ENCODE measurements around the gene SVEP1.
"Not testable (repeated sequence)": the region's sequence is repeated elsewhere in the genome, so short reads cannot be mapped to it uniquely, and the experiment has no call there.

SVEP1 gene

GRCh38 chr9:110575945-110576344 lies 3.6 kb downstream of the SVEP1 start:
- no peak for DNase-seq

GRCh38 chr9:110575169-110575568 lies 4.4 kb downstream of the SVEP1 start:
- DNase-seq, result no peak

GRCh38 chr9:110573305-110573704 lies 6.2 kb downstream of the SVEP1 start:
- no peak for DNase-seq

DNA sequence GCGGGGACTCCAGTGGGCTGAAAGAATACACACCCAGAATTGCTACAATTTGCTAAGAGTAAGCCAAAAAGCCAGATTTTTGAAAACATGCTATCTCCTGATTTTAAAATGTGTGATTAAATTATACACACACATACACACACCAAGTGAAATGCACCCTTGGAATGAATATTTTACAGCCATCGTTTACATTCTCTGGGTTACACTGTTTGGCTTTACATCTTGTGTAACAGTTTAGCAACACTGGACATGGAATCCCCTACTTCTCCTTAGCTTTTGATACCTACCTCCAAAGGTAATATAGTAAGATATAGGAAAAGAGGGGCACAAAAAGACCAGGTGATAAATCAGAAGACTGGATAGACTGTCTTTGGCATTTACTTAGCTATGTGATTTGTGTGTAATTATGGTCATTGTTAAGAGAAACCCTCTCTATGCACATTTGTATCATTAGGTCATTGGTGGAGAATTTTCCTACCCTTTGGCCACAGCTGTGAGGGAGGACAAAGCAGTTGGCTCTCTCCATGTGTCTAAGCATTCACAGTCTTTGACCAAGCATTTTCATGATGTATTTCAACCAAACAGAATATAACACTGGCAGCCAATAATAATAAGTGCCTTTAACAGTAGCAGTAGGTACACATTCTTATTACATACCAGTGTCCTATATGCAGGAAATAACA lies 7.6 kb downstream of the SVEP1 start:
- DNase-seq, result no peak

DNA sequence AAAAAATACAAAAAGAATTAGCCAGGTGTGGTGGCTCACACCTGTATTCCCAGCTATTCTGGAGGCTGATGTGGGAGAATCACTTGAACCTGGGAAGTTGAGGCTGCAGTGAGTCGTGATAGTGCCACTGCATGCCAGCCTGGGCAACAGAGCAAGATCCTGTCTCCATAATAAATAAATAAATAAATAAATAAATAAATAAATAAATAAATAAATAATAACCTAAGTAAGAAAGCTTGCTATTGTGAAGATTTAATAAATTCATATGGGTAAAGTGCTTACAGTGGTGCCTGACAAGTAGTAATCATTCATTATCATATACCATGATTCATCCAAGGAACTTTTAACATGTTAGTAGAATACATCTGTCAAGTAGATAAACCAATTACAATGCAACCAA lies 13.4 kb downstream of the SVEP1 start:
- DNase-seq, result no peak

- no peak for DNase-seq
These were observed 17.7 kb downstream of the SVEP1 start for GRCh38 chr9:110561826-110562225.

- no peak for DNase-seq
These were observed 19.7 kb downstream of the SVEP1 start for GRCh38 chr9:110559869-110560268.

DNA sequence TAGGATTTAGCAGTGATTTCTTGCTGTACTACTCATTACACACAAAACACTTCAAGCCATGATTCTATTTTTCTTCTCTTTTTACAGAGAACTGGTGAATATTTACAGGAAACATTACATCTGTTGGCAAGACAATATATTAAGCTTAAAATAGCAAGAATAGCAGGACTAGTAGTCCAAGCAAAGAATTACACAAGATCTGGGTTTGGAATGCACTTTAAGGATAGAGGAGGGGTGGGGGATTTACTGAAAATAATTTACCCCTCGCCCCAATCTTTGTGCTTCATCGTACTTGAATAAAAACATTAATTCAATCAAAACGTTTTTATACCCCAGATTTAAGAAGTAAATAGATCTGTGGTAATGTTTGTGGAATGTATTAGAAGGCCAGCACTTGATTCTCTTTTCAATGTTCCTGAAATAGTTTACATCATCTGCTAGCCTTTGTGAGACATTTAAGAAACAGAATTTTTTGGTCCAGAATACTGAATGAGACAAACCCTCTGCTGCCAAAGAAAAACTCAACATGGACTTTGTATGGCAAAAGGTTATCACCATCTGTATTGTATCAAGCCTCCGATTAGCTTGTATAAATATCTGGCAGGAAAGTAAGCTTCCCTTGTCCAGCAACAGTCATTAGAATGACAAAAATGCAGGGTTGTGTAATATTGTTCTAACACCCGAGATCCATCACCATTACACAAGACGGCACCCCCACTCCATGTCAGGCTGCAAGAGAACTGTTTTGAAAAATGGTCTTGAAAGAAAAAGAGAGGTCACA lies 23.8 kb downstream of the SVEP1 start:
- no peak for DNase-seq

- no peak for DNase-seq
These were observed 33.1 kb downstream of the SVEP1 start for GRCh38 chr9:110546411-110546871.

GRCh38 chr9:110545705-110546104 lies 33.8 kb downstream of the SVEP1 start:
- no peak for DNase-seq

- no peak for DNase-seq
These were observed 35.9 kb downstream of the SVEP1 start for GRCh38 chr9:110543631-110544051.

DNA sequence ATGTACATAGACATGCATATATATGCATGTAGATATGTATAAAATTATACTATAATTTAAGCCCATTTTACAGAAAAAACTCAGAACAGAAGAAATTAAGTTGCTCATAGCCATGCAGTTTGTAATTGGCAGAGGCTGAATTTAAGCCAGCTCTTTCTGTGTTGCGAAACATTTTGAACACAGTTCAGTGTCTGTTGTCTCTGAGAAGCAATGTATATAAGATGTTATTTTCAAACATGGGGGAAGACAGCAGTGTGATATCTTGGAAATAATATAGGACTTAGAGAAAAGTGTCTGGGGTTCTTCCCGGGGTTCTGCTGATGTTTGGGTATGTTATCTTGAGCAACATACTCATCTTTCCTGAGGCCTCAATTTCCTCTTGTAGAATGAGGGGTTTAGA lies 37.6 kb downstream of the SVEP1 start:
- DNase-seq, result no peak

DNA sequence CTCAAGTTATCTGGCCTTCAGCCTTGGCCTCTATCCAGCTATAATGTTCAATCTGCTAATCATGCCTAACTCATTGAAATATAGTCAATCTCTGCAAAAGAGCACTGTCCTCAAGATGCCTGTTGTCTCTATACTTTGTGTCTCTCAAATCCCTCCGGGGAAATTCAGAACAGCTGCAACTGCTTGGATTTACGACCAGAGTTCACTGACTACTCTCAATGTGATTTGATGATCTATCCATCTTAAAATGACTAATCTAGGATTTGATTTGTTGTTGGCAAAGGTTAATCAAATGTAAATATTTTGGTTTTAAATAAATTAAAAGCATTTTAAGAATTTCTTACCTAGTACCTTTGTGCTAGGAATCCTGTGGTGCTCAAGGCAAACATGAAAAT lies 40.9 kb downstream of the SVEP1 start:
- no peak for DNase-seq

DNA sequence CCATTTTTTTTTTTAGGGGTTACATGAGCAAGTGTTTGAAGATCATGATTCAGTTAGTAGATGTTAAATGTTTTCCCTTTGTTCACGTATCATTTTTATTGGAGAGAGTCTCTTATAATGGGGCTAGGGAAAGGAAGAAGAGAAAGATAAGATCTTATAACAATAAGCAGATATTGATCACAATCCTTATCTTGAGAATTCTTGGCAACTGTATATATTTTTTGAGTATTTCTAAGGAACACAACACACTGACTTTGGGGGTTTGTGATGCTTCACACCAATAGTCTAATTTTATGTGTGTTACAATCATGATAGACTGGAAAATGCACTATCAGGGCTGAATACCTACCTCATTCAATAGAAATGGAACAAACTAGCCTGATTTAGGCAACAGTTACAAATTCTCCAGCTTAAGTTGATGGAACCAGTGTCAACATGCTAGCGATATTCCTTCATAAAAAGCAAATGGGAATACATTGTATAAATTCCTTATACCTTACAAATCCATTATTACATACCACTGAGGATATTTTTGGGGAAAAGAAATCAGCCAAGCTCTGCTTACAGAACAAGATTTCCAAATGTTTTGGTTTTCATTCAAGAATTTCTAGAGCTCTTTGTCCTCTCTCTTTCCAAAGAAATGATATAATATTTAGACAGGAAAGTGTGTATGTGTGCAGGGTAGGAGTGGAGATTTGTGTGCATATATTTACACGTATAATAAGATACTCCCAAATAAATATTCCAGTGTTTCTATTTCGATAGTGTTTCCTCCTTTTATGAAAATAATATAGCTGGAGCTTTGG lies 41.5 kb downstream of the SVEP1 start:
- no peak for DNase-seq

DNA sequence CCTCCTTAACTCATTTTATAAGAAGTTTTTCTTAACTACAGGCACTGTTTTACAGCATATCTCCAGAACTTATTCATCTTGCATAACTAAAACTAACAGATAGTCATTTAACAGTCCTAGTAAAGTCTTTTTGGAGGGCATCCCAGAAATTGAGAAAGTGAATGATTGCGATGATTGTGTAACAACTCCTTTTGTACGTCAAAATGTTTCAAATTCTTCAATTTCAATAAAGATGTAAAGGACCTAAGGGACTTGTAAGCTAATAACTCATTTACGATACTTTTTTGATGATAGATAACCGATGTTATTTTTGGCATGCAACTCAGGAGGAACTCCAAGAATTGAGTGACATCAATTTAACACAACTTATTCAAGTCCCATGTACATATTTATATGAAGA lies 42.7 kb downstream of the SVEP1 start:
- no peak for DNase-seq

- not testable (repeated sequence) for DNase-seq
These were observed 45.4 kb downstream of the SVEP1 start for GRCh38 chr9:110534162-110534561.

DNA sequence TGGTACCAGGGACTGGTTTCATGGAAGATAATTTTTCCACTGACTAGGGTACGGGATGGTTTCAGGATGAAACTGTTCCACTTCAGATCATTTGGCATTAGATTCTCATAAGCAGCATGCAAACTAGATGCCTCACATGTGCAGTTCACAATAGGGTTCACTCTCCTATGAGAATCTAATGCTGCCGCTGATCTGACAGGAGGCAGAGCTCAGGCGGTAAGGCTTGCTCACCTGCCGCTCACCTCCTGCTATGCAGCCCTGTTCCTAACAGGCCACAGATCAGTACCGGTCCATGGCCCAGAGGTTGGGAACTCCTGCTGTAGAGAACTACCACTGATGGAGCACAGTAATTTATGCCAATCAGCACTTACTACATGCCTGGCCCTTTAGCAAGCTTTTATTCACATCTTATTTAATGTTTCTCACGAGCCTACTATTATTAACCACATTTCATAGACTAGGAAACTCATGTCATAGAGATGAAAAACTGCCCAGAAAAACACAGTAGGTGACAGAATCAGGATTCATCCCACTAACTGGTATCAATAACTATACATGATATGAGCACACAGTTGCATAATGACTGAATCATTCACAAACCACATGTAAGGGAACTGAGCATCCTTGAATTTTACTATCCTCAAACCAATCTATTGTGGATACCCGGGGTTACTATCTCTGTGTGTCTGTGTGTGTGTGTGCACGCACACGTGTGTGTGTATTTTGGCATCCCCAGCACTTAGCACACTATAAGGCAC lies 46.5 kb downstream of the SVEP1 start:
- DNase-seq, result no peak

GRCh38 chr9:110531776-110532175 lies 47.8 kb downstream of the SVEP1 start:
- no peak for DNase-seq

DNA sequence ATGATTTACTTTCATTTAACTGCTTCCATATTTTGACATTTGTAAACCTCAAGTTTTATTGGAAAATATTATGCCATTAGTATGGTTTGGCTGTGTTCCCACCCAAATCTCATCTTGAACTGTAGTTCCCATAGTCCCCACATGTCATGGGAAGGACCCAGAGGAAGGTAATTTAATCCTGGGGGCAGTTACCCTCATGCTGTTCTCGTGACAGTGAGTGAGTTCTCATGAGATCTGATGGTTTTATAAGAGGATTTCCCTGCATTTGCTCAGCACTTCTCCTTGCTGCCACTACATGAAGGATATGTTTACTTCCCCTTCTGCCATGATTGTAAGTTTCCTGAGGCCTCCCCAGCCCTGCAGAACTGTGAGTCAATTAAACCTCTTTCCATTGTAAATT lies 48.3 kb downstream of the SVEP1 start:
- DNase-seq, result not testable (repeated sequence)

GRCh38 chr9:110528645-110529044 lies 50.9 kb downstream of the SVEP1 start:
- no peak for DNase-seq

GRCh38 chr9:110526426-110526825 lies 53.1 kb downstream of the SVEP1 start:
- DNase-seq, result no peak

GRCh38 chr9:110521206-110521605 lies 58.3 kb downstream of the SVEP1 start:
- no peak for DNase-seq

Data from CD4-positive, alpha-beta T cell treated with Interleukin-15 for 1 hour (primary cell).